Measurements from ENCODE around the gene ACSS1.

The ACSS1 gene

DNA sequence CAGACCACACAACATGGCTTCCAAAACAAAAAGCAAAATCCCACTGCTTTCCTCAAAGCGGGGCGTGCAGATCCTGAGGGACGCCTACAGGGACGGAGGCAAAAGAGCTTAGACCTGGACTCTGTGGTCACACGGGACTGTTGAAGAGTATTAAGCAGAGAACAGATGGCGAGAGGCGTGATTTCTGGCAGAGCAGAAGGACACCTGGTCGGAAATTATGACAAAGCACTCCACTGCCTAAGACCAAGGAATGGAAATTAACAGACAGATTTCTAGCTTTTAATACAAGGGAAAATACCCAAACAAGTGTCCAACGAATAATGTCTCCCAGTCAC lies 93.5 kb downstream of the ACSS1 start:
- peak; percentile 42 to 80 for ATAC-seq (replicated peaks)
- Mint-ChIP-seq H3K4me3 (no peak overlapping the region), H3K4me1 (peaks cover 13 to 16% of the 10 kb centered on the region in 2 donors), H3K9me3 (no peaks in the 10 kb centered on the region), H3K36me3 (peaks cover 80 to 86% of the 10 kb centered on the region in 2 donors), H3K27ac (no peak overlapping the region), H3K27me3 (no peaks in the 10 kb centered on the region)
- DNase-seq: no peak

DNA sequence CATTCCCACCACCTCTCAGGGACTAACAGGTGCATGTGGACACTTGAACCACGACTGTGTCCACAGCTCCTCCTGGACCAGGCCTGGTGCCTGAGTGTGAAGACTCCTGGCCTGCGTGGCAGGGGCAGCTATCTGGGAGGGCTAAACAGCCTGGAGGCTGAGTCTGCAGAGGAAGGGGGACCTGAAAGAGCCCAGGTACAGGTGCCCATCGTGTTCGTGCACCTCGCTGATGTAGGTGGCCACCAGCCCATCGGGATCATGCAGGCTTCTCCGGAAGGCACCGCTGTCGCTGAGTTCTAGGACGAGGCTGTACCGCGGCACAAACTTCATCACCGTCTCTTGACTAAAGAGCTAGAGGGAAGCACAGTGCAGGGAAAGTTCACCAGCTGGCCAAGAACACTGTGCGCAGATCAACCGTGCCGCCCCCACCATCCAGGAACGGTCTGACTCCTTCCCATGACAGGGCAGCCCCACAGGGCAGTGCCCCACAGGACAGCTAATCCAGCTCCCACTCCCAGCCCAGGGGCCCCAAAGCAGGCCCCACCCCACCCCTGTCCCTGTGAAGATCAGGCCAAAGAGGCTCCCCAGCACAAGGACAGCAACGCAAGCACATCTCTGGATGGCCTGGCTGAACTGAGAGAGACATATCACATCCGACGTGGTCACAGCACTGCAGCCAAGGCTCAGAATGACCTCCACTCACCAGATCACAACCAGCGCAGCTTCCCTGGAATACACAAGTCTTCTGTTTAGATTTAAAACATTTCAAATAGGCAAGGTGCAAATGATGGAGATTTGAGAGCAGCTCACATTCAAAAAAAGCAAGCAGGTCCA lies 94.0 kb downstream of the ACSS1 start:
- H3K4me3 Mint-ChIP-seq: no peak overlapping the region
- peak overlapping the region; percentile 42 for H3K27ac Mint-ChIP-seq
- H3K4me1 Mint-ChIP-seq: peaks cover 13 to 16% of the 10 kb centered on the region in 2 donors

DNA sequence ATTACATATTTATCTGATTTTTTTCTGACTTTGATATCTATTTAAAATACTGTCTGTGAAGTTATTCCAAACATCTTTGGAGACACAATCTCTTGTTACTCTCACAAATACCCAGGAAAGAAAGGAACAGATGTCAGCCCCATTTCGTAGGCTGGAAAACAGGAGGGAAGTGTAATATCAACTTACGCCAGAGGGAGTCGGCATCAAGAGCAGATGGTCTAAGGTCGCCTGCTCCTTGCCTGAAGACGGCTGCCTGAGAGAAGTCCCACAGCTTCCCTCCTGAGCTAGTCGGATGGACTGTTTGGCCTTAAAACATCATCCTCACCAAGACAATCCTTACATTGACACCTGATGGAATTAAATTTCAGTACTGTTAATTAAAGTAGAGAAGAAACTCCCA lies 95.4 kb downstream of the ACSS1 start:
- DNase-seq: no peak
- ATAC-seq (replicated peaks): no peak
- H3K4me1 Mint-ChIP-seq: peaks cover 11 to 16% of the 10 kb centered on the region in 2 donors
- H3K9me3 Mint-ChIP-seq: no peaks in the 10 kb centered on the region
- peaks cover 71 to 75% of the 10 kb centered on the region in 2 donors for H3K36me3 Mint-ChIP-seq
- no peak overlapping the region for H3K27ac Mint-ChIP-seq
- no peaks in the 10 kb centered on the region for H3K27me3 Mint-ChIP-seq
- H3K4me3 Mint-ChIP-seq: no peak overlapping the region

More for the DNA sequence above, 94.0 kb downstream of the ACSS1 start:
- Mint-ChIP-seq H3K27me3 (no peaks in the 10 kb centered on the region), H3K36me3 (peaks cover 74 to 81% of the 10 kb centered on the region in 2 donors), H3K9me3 (no peaks in the 10 kb centered on the region)
- ATAC-seq (replicated peaks) (no peak), DNase-seq (no peak)

DNA sequence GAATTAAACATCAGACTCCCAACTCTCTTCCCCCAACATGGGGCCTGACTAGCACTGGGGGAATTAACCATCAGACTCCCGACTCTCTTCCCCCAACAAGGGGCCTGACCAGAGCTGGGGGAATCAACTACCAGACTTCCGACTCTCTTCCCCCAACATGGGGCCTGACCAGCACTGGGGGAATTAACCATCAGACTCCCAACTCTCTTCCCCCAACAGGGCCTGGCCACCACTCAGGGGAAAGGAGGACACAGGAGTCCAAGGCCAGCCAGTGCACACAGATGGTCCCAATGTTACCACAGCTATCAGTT lies 95.8 kb downstream of the ACSS1 start:
- no peaks in the 10 kb centered on the region for H3K9me3 Mint-ChIP-seq
- peaks cover 11 to 16% of the 10 kb centered on the region in 2 donors for H3K4me1 Mint-ChIP-seq
- no peak for ATAC-seq (replicated peaks)
- peaks cover 70 to 73% of the 10 kb centered on the region in 2 donors for H3K36me3 Mint-ChIP-seq
- DNase-seq: no peak
- no peak overlapping the region for H3K4me3 Mint-ChIP-seq
- H3K27me3 Mint-ChIP-seq: no peaks in the 10 kb centered on the region
- peak overlapping the region; percentile 31 for H3K27ac Mint-ChIP-seq

DNA sequence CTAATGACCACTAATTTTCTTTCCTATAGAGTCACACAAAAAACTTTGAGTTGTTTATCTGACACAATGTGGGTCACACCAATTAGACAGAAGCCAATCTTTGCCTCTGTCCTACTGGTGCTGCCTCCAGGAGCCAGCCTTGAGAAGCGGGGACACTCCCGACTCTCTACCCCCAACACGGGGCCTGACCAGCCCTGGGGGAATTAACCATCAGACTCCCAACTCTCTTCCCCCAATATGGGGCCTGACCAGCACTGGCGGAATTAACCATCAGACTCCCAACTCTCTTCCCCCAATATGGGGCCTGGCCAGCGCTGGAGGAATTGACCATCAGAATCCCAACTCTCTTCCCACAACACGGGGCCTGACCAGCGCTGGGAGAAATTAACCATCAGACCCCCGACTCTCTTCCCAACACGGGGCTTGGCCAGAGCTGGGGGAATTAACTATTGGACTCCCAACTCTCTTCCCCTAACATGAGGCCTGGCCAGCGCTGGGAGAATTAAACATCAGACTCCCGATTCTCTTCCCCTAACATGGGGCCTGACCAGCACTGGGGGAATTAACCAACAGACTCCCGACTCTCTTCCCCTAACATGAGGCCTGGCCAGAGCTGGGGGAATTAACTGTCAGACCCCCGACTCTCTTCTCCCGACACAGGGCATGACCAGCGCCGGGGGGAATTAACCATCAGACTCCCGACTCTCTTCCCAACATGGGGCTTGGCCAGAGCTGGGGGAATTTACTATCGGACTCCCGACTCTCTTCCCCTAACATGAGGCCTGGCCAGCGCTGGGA lies 96.4 kb downstream of the ACSS1 start:
- Mint-ChIP-seq H3K27ac (peak overlapping the region; percentile 31), H3K4me3 (no peak overlapping the region), H3K9me3 (no peaks in the 10 kb centered on the region), H3K36me3 (peaks cover 69 to 73% of the 10 kb centered on the region in 2 donors), H3K27me3 (no peaks in the 10 kb centered on the region), H3K4me1 (peaks cover 11 to 16% of the 10 kb centered on the region in 2 donors)
- ATAC-seq (replicated peaks) (no peak), DNase-seq (no peak)

DNA sequence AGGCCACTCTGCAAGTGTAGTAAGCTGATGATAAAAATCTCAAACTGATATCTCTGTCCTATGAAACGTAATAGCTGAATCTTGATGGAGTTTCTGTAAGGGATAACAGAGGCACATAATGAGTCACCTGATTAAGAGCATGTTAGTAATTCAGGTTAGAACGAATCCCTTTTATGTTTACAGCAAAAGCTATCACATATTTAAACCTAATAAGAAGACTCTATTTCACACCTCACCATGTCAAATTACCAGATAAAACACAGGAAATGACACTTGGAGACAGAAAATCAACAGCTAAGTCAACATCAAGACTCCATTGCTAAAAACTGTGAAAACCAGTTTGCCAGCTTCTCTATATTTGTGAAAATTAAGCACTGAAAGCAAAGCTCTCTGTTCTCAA lies 97.1 kb downstream of the ACSS1 start:
- H3K4me1 Mint-ChIP-seq: peaks cover 15 to 22% of the 10 kb centered on the region in 2 donors
- H3K4me3 Mint-ChIP-seq: no peak overlapping the region
- H3K27ac Mint-ChIP-seq: peak overlapping the region; percentile 7
- ATAC-seq (replicated peaks) (no peak), DNase-seq (no peak)
- H3K27me3 Mint-ChIP-seq: no peaks in the 10 kb centered on the region
- peaks cover 67 to 72% of the 10 kb centered on the region in 2 donors for H3K36me3 Mint-ChIP-seq
- no peaks in the 10 kb centered on the region for H3K9me3 Mint-ChIP-seq

DNA sequence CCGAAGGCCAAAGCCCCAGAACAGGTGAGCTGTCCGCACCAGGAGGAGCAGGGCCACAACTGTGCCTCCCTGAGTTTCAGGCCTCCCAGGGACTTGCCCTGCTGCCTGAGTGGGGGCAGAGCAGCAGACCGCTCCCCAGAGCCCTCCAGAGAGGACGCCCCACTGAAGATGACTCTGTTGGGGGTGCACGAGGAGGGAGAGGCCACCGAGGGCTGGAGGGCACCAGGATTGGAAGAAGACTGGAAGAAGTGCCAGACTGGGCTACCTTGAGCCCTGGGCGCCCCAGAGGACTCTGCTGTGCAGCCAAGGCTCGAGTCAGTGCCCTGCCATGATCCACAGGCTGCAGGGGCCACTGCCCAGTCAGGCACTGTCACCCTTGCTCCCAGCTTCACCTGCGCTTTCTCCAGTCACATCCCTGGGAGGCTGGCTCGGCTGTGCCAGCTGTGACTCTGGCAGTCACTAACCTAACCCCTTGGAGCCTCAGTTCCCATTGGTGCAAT lies 97.6 kb downstream of the ACSS1 start:
- no peaks in the 10 kb centered on the region for H3K27me3 Mint-ChIP-seq
- ATAC-seq (replicated peaks) (no peak), DNase-seq (no peak)
- H3K36me3 Mint-ChIP-seq: peaks cover 67 to 72% of the 10 kb centered on the region in 2 donors
- no peak overlapping the region for H3K27ac Mint-ChIP-seq
- no peaks in the 10 kb centered on the region for H3K9me3 Mint-ChIP-seq
- H3K4me3 Mint-ChIP-seq: no peak overlapping the region
- peaks cover 18 to 25% of the 10 kb centered on the region in 2 donors for H3K4me1 Mint-ChIP-seq

DNA sequence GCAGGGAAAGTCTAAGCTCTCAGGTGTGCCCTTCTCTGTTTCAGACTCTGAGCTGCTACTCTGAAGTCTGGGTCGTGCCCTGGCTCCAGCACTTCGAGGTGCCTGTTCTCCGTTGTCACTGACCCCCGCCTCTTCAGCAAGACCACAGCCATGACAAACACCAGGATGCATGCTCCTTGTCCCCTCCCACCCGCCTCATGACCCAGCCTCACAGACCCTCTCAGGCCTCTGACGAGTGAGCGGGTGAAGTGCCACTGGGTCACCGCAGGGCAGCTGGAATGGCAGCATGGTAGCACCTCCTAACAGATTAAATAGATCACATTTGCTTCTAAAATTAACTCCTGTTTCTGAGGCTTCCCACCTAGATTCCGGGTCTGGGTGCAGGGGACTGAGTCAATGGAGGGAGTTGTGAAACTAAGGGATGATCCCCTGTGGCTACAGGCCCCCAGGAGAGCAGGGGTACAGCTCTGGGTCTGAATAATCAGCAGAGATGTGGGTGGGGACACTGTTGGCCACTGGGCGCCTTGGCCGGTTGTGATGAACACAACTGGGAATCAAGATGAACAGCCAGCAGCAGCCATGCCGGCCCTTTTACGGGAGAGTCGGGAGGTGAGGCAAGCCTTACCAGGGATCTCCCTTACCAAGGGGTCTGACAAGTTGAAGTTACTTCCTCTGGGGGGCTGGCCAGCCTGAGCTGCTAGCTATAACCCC lies 98.2 kb downstream of the ACSS1 start:
- DNase-seq: no peak
- H3K36me3 Mint-ChIP-seq: peaks cover 61 to 71% of the 10 kb centered on the region in 2 donors
- H3K9me3 Mint-ChIP-seq: no peaks in the 10 kb centered on the region
- no peak for ATAC-seq (replicated peaks)
- H3K27me3 Mint-ChIP-seq: no peaks in the 10 kb centered on the region
- H3K4me1 Mint-ChIP-seq: peaks cover 17 to 25% of the 10 kb centered on the region in 2 donors
- no peak overlapping the region for H3K27ac Mint-ChIP-seq
- no peak overlapping the region for H3K4me3 Mint-ChIP-seq

DNA sequence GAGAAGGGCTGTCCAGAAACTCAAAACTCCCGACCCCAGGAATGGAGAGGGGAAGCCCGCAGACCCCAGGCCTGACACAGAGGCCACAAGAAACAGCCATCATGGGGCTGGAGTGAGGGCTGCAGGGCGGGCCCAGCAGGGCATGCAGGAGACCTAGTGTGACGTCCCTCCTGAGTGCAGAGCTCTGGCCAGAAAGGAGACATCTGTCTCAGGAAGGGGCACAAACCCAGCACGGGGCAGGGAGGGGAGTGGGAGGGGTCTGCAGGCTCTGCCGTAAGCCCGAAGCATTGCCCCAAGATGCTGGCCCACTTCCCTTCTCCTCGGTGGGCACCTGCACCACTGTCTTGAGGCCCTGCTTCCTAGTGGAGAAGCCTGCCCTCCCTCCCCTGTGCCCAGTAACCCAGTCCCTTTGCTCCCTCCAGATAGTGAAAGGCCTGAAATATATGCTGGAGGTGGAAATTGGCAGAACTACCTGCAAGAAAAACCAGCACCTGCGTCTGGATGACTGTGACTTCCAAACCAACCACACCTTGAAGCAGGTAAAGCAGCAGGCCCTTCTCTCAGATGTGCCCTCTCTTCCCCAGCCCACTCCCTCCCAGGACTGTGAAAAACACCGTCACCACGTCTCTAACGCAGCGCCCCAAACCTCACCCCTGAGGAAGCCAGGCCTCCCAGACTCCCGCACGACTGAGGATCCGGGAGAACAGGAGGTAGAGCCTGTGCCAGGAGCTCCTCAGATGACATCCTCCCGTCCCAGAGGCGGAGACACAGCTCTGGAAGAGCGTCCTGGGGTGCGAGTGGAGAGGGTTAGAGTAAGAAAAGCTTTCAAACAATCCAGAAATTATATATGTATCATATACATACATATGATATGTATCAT lies 99.2 kb downstream of the ACSS1 start:
- Mint-ChIP-seq H3K4me3 (no peak overlapping the region), H3K36me3 (peaks cover 61 to 69% of the 10 kb centered on the region in 2 donors), H3K27me3 (no peaks in the 10 kb centered on the region), H3K27ac (no peak overlapping the region), H3K4me1 (peaks cover 18 to 25% of the 10 kb centered on the region in 2 donors), H3K9me3 (no peaks in the 10 kb centered on the region)
- no peak for ATAC-seq (replicated peaks)
- no peak for DNase-seq

DNA sequence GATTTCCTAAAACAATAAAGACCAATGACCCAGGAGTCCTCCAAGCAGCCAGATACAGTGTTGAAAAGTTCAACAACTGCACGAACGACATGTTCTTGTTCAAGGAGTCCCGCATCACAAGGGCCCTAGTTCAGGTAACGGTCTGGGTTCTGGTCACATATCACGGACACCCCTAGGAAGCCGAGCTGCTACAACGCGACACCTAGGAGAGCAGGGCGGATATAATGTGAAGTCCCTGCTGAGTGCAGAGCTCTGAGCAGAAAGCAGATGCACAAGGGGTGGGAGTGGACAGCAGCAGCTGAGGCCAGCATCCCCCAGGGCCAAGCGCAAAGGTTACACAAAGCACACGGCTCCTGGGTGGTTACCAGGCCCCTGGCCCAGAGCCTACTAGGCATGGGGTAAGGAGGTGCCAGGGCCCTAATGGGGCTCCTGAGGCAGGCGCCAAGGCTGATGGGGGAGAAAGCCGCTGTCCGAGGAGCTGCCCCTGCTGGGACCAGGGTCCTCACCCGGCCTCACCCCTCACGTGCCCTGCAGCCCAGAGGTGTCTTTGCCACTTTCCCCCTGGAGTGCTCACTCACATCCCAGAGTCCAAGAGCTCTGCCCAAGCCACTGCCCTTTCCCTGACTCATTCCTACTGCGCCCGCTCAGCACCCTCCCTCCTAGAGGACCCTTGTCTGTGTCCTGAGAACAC lies 100.5 kb downstream of the ACSS1 start:
- H3K36me3 Mint-ChIP-seq: peaks cover 58 to 63% of the 10 kb centered on the region in 2 donors
- H3K4me3 Mint-ChIP-seq: no peak overlapping the region
- H3K9me3 Mint-ChIP-seq: no peaks in the 10 kb centered on the region
- no peak for DNase-seq
- peak overlapping the region; percentile 20 for H3K27ac Mint-ChIP-seq
- H3K4me1 Mint-ChIP-seq: peaks cover 23 to 36% of the 10 kb centered on the region in 2 donors
- ATAC-seq (replicated peaks): no peak
- H3K27me3 Mint-ChIP-seq: no peaks in the 10 kb centered on the region

Data from stimulated activated naive B cell treated with anti-CD40 and anti-IgM and Interleukin-4, amounts not matched to agents 10 μg/mL and 1 μg/mL and 100 μg/mL, for 72 hours (primary cell).